Nephron (organoid): ENCODE results near the gene PPM1F.

Experiments
- H3K27ac Mint-ChIP-seq, 3 experiments: 2 replicates each; pipeline ENCODE4 v1.8.0; 2020; ENCODE audit warnings: mixed read lengths in 3 of 3, mild to moderate bottlenecking in 2 of 3, moderate library complexity in 1 of 3
- H3K27me3 Mint-ChIP-seq: 2 replicates; pipeline ENCODE4 v1.8.0; 2021; ENCODE audit warnings: low read depth, mild to moderate bottlenecking, moderate library complexity, mixed read lengths
- H3K36me3 Mint-ChIP-seq: 2 replicates; pipeline ENCODE4 v1.8.0; 2020; ENCODE audit warnings: low read depth, mixed read lengths
- H3K4me1 Mint-ChIP-seq: 2 replicates; pipeline ENCODE4 v1.8.0; 2020; ENCODE audit warnings: mixed read lengths
- H3K4me3 Mint-ChIP-seq, 3 experiments: 2 replicates each; pipeline ENCODE4 v1.8.0; 2020; ENCODE audit warnings: mild to moderate bottlenecking in 3 of 3, mixed read lengths in 3 of 3, moderate library complexity in 2 of 3
- H3K9me3 Mint-ChIP-seq: 2 replicates; pipeline ENCODE4 v1.8.0; 2020; ENCODE audit warnings: mixed read lengths
- CTCF ChIP-seq, 3 experiments: fragments of 200-600 bp; sonication (generic); IDR thresholded peaks; one replicate each; pipeline ENCODE4 v1.5.0; 2021; ENCODE audit warnings: antibody characterized with exemption in 3 of 3; ENCODE audit not compliant: unreplicated experiment in 3 of 3

The PPM1F gene

GRCh38 chr22:21926728-21927127, 25.9 kb downstream of the PPM1F start:
- peaks cover 23% of the 10 kb centered on the region for H3K36me3 Mint-ChIP-seq
- peaks cover 24% of the 10 kb centered on the region for H3K4me1 Mint-ChIP-seq
- no peak for TF ChIP-seq CTCF (IDR thresholded peaks at IDR 0.05; ENCODE audit: unreplicated experiment in 3 of 3)
- no peaks in the 10 kb centered on the region for H3K9me3 Mint-ChIP-seq
- H3K27ac Mint-ChIP-seq = no peak overlapping the region
- no peaks in the 10 kb centered on the region for H3K27me3 Mint-ChIP-seq
- H3K4me3 Mint-ChIP-seq = no peak overlapping the region

GRCh38 chr22:21923163-21923561, 29.5 kb downstream of the PPM1F start:
- Mint-ChIP-seq H3K27me3 (no peaks in the 10 kb centered on the region), H3K36me3 (peaks cover 9% of the 10 kb centered on the region), H3K27ac (no peak overlapping the region), H3K4me3 (no peak overlapping the region), H3K4me1 (peaks cover 8% of the 10 kb centered on the region), H3K9me3 (no peaks in the 10 kb centered on the region)
- TF ChIP-seq CTCF (IDR thresholded peaks at IDR 0.05; ENCODE audit: unreplicated experiment in 3 of 3) = no peak

GRCh38 chr22:21922370-21923162, 30.1 kb downstream of the PPM1F start:
- no peak overlapping the region for H3K4me3 Mint-ChIP-seq
- TF ChIP-seq CTCF (IDR thresholded peaks at IDR 0.05; ENCODE audit: unreplicated experiment in 3 of 3) = no peak
- H3K36me3 Mint-ChIP-seq = peaks cover 9% of the 10 kb centered on the region

GRCh38 chr22:21921729-21922128, 30.9 kb downstream of the PPM1F start:
- H3K4me1 Mint-ChIP-seq = peaks cover 12% of the 10 kb centered on the region
- TF ChIP-seq CTCF (IDR thresholded peaks at IDR 0.05; ENCODE audit: unreplicated experiment in 3 of 3) = no peak
- H3K27ac Mint-ChIP-seq = no peak overlapping the region
- no peaks in the 10 kb centered on the region for H3K27me3 Mint-ChIP-seq
- no peaks in the 10 kb centered on the region for H3K9me3 Mint-ChIP-seq
- peaks cover 9% of the 10 kb centered on the region for H3K36me3 Mint-ChIP-seq
- no peak overlapping the region for H3K4me3 Mint-ChIP-seq

More at GRCh38 chr22:21922370-21923162, 30.1 kb downstream of the PPM1F start:
- Mint-ChIP-seq H3K9me3 (no peaks in the 10 kb centered on the region), H3K4me1 (peaks cover 5% of the 10 kb centered on the region), H3K27ac (no peak overlapping the region), H3K27me3 (no peaks in the 10 kb centered on the region)

- Mint-ChIP-seq H3K27ac (no peak overlapping the region), H3K36me3 (peaks cover 9% of the 10 kb centered on the region), H3K4me3 (no peak overlapping the region), H3K4me1 (peaks cover 15% of the 10 kb centered on the region), H3K9me3 (no peaks in the 10 kb centered on the region), H3K27me3 (no peaks in the 10 kb centered on the region)
- TF ChIP-seq CTCF (IDR thresholded peaks at IDR 0.05; ENCODE audit: unreplicated experiment in 3 of 3) = no peak
These were observed 31.4 kb downstream of the PPM1F start for GRCh38 chr22:21921184-21921721.
